ENCODE measurements around the gene SPATA21. TPM values are rescaled to one million over a fixed set of nuclear protein-coding genes. Genes with fewer than 3 reads are reported as not detected.

SPATA21 gene
- total RNA-seq, 4 donors from 2014 or later = not detected

- WGBS, 2 donors = 62 to 70% methylated on average over 4 of the region's 4 CpGs
- H3K27me3 ChIP-seq = no peaks in the 10 kb centered on the region
- no peak overlapping the region for H3K27ac ChIP-seq
- H3K36me3 ChIP-seq = no peaks in the 10 kb centered on the region
- no peak for DNase-seq
- intact Hi-C loops (cut with DNase I) = no loop called here
- no peaks in the 10 kb centered on the region for H3K9me3 ChIP-seq
- no peak overlapping the region for H3K4me3 ChIP-seq (replicated peaks in 1 of 3)
- H3K4me1 ChIP-seq = peaks cover 24 to 52% of the 10 kb centered on the region in 2 donors
- no peak for TF ChIP-seq POLR2A (IDR thresholded peaks at IDR 0.05)
- TF ChIP-seq CTCF (IDR thresholded peaks at IDR 0.05) = no peak
Observed at GRCh38 chr1:16376971-16377370, 60.3 kb downstream of the SPATA21 start.

GRCh38 chr1:16375521-16376340, 61.5 kb downstream of the SPATA21 start:
- H3K9me3 ChIP-seq = no peaks in the 10 kb centered on the region
- no peaks in the 10 kb centered on the region for H3K36me3 ChIP-seq
- WGBS, 2 donors = 65 to 66% methylated on average over 15 of the region's 15 CpGs
- no peaks in the 10 kb centered on the region for H3K27me3 ChIP-seq
- H3K27ac ChIP-seq = peak overlapping the region in 2 of 3 donors; percentile 44 to 46
- peaks cover 24 to 52% of the 10 kb centered on the region in 2 donors for H3K4me1 ChIP-seq
- intact Hi-C loops (cut with DNase I) = no loop called here
- no peak for DNase-seq
- TF ChIP-seq CTCF (IDR thresholded peaks at IDR 0.05) (no peak), POLR2A (IDR thresholded peaks at IDR 0.05) (no peak)
- H3K4me3 ChIP-seq (replicated peaks in 1 of 3) = no peak overlapping the region

GRCh38 chr1:16374266-16374665, 63.0 kb downstream of the SPATA21 start:
- TF ChIP-seq POLR2A (IDR thresholded peaks at IDR 0.05) (no peak), CTCF (IDR thresholded peaks at IDR 0.05) (no peak)
- intact Hi-C loops (cut with DNase I) = no loop called here
- DNase-seq = no peak
- Histone ChIP-seq H3K36me3 (no peaks in the 10 kb centered on the region), H3K27me3 (no peaks in the 10 kb centered on the region), H3K4me3 (replicated peaks in 1 of 3) (no peak overlapping the region), H3K4me1 (peaks cover 24 to 57% of the 10 kb centered on the region in 2 donors), H3K27ac (no peak overlapping the region), H3K9me3 (no peaks in the 10 kb centered on the region)
- 83 to 93% methylated on average over 3 of the region's 3 CpGs for WGBS, 2 donors

- H3K9me3 ChIP-seq = no peaks in the 10 kb centered on the region
- intact Hi-C loops (cut with DNase I) = no loop called here
- H3K4me3 ChIP-seq (replicated peaks in 1 of 3) = no peak overlapping the region
- H3K36me3 ChIP-seq = no peaks in the 10 kb centered on the region
- peaks cover 31 to 58% of the 10 kb centered on the region in 2 donors for H3K4me1 ChIP-seq
- no peak overlapping the region for H3K27ac ChIP-seq
- no peak for TF ChIP-seq CTCF (IDR thresholded peaks at IDR 0.05)
- no peak for TF ChIP-seq POLR2A (IDR thresholded peaks at IDR 0.05)
- 89 to 98% methylated on average over 3 of the region's 3 CpGs for WGBS, 2 donors
- no peak for DNase-seq
- H3K27me3 ChIP-seq = no peaks in the 10 kb centered on the region
Observed at GRCh38 chr1:16372535-16373285, 64.5 kb downstream of the SPATA21 start.

GRCh38 chr1:16371725-16372124, 65.5 kb downstream of the SPATA21 start:
- no peak for DNase-seq
- H3K4me3 ChIP-seq (replicated peaks in 1 of 3) = no peak overlapping the region
- no peaks in the 10 kb centered on the region for H3K36me3 ChIP-seq
- H3K9me3 ChIP-seq = no peaks in the 10 kb centered on the region
- H3K27me3 ChIP-seq = no peaks in the 10 kb centered on the region
- intact Hi-C loops (cut with DNase I) = no loop called here
- H3K27ac ChIP-seq = no peak overlapping the region
- WGBS, 2 donors = 83 to 89% methylated on average over 5 of the region's 5 CpGs
- peaks cover 31 to 54% of the 10 kb centered on the region in 2 donors for H3K4me1 ChIP-seq
- no peak for TF ChIP-seq POLR2A (IDR thresholded peaks at IDR 0.05)
- no peak for TF ChIP-seq CTCF (IDR thresholded peaks at IDR 0.05)

Data from thyroid gland (tissue), 4 donors.